HG03521 (cell line): ENCODE results near the gene DSCAML1.

Source experiments
- ATAC-seq: cut with Tn5 transposase; IDR thresholded peaks from one replicate; pipeline ENCODE4 v1.9.1; 2021; ENCODE audit warnings: mild to moderate bottlenecking, moderate library complexity; ENCODE audit not compliant: unreplicated experiment

Gene DSCAML1

DNA sequence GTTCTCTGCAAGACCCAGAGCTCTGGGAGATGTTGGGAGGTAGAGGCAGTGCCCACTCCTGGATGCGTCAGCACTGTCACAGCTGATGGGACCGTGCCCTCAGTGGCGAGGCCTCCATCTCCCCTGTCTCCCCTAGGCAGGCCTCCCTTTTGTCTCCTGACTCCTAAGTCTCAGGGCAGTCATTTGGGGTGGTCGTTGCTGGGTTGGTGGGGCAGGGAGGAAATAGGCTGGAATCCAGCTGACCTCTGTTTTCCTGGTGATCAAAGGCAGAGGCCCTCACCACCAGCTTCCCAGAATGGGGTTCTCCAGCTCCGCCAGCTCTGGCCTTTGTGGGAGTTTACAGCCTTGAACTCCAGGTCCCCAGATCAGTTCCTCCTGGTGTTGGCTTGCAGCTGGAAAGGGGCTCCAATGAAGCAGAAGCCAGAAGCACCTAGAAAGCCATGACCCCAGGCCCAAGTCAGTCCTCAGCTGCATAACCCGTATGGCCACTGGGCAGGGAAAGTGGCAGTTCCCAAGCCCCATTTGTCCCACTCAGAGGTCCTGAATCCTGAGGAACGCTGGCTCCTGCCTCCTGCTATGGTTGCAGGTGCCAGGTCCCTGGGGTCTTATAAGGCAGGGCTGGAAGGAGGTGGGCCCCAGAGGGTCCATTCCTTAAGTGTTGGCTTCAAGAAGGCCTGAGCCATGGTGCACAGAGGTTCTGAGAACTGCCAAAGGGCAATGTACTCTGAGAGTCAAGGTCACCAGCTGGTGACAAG lies 34.8 kb upstream of the DSCAML1 start:
- ATAC-seq = no peak

- no peak for ATAC-seq
These were observed 33.8 kb upstream of the DSCAML1 start for GRCh38 chr11:117830674-117831351.

GRCh38 chr11:117830072-117830471 lies 33.1 kb upstream of the DSCAML1 start:
- ATAC-seq = no peak

DNA sequence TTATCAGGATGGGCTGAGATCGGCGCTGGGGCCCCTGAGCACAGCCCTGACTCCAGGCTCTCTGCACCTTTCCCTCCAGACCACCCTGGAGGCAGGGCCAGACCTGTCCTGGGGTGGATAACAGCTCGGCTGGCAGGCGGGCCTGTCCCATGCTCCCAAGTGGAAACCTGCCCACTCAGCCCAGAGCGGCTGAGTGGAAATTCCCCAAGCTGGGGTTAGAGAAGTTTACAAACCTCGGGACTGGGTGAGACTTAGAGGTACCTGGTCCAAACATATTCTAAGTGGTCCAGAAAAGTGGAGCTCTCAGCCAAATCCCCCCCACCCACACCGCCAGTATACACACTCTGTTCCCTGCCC lies 32.3 kb upstream of the DSCAML1 start:
- ATAC-seq = no peak

DNA sequence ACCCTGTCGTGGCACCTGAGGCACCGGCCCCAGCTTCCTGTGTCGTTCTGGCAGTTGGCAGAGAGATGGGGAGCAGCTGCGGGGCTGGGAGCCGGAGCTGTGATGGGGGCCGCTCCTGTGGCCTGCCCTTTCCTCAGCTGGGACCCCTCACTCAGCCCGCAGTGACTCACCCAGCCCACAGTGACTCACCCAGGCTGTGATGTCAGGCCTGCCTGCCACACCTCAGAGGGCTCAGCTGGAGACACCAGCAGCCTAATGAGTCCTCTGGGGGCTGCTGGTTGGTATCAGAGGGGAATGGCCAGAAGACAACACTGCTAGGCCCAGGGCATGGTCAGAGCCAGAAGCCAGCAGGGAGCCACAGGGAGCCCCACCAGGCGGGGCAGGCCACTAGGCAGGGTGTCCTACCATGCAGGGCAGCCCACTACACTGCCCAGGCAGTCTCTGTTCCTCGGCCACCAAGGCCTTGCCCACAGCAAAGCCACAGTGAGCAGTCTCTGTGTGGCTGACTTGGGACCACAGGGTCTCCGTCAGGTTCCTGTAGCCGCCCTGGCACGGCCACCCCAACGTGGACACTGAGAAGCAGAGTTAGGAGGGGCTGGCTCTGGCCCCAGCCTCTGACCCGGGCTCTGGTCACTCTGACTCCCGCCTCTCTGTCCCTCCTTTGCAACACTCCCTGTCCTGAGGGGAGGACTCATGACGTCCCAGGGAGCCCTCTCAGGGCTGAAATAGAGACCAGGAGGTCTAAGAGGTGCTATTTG lies 31.8 kb upstream of the DSCAML1 start:
- ATAC-seq = no peak

- ATAC-seq = no peak
These were observed 30.8 kb upstream of the DSCAML1 start for GRCh38 chr11:117827521-117828511.

GRCh38 chr11:117826832-117827231 lies 29.8 kb upstream of the DSCAML1 start:
- no peak for ATAC-seq

GRCh38 chr11:117826190-117826570 lies 29.2 kb upstream of the DSCAML1 start:
- no peak for ATAC-seq

GRCh38 chr11:117825538-117826189 lies 28.6 kb upstream of the DSCAML1 start:
- ATAC-seq = no peak

GRCh38 chr11:117824571-117825537 lies 27.8 kb upstream of the DSCAML1 start, which contains the start of gene FXYD2:
FXYD2 (minus strand) TSS chr11:117824744; CDS start chr11:117824678, 66 bp downstream.
- no peak for ATAC-seq

DNA sequence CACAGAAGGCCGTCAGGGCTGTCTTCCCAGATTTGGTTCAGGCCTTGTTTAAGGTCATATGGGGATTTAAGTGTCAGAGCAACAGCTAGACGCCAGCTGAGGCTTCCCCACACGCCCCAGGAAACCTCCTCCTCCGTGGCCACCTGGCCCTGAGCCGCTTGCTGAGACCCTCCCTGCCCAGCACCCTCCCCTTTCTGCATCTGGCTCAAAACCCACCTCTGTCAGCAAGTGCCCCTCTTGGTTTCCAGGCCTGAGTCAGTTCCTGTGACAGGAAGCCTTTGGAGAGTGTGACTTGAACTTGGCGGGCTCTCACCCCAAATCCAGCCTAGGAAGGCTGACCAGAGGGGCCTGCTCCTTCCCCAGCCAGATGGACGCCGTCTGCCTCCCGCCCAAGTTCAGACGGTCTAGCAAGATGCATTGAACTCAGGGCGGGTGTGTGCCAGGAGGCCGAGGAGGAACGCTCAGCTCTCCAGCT lies 27.0 kb upstream of the DSCAML1 start:
- no peak for ATAC-seq

DNA sequence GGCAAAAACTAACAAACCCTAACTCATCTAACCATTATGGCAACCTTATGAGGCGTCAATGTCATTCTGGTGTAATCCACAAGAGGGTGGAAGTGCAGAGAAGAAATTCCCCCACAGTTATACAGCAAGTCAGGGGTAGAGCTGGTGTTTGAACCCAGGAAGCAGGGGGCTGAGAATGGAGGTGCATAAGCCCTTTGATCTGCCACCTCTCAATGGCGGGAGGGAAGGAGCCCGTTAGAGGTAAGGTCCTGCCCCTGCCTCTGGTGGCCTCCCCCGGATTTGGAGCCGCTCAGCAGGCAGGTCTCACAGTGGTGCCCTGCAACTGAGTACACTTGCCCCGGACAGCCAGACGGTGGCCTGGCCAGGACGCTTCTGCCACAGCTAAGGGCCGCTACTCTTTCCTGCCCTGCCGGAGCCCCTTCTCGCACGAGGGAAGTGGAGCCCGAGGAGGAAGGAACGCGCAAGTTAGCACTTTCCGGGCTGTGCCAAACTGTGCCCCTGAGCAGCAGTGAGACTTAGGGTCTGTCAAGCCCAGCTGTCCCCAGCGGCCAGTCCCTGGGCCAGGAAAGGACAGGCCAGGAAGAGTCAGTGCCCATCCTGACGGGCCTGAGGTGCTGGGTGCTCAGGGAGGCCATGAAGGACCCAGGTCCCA lies 26.4 kb upstream of the DSCAML1 start:
- ATAC-seq = no peak

GRCh38 chr11:117822074-117823033 lies 25.3 kb upstream of the DSCAML1 start:
- ATAC-seq = no peak

- no peak for ATAC-seq
These were observed 24.4 kb upstream of the DSCAML1 start for GRCh38 chr11:117821431-117821830.

- ATAC-seq = no peak
These were observed 23.5 kb upstream of the DSCAML1 start for GRCh38 chr11:117820516-117820915.

- ATAC-seq = no peak
These were observed 23.1 kb upstream of the DSCAML1 start for GRCh38 chr11:117820071-117820470.
